ENCODE results near the gene GGACT.

DNA sequence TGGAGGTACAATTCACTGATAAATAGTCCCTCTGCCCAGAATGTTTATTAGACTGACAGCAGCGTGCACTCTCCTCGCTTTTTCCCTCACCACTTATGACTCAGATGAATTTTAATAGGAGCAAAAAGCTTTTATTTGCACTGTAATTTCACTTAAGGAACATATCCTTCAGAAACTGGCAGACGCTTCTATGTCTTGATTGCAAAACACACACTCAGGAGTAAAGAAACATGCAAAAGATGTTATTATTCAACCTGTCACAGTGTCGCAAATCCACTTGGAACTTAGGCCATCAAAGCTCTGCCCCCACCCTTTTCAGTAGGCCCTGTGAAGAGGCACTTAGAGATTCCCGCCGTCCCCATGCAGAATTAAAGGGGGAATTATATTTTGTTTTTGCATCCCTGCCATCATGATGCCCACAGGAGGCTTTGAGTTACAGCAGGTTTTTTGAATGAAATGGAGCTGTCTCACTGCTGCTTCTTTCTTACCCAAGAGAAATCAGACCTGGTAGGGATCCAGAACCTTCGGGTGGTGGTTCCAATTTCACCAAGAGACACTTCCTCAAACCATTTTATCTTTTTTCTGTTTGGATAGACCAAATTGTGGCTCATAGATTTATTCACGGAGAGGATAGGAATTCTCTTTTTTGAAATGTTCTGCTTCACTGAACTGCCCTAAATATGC is 74.5 kb downstream of the GGACT start:
- TF ChIP-seq CTCF (IDR thresholded peaks at IDR 0.05) (no peak), POLR2A (IDR thresholded peaks at IDR 0.05) (no peak), POLR2AphosphoS5 (IDR thresholded peaks at IDR 0.05) (no peak)
